T-helper 1 cell treated with Interleukin-12 subunit alpha and Interleukin-12 subunit beta and Interleukin-4 antibody, amounts not matched to agents 30 μg/mL and 1 μg/mL, for 36 hours (primary cell): ENCODE data around the gene EFCAB6.

Source experiments
- H3K27ac Mint-ChIP-seq: one replicate; pipeline ENCODE4 v1.8.0; 2021; ENCODE audit warnings: mild to moderate bottlenecking, mixed read lengths
- H3K27me3 Mint-ChIP-seq: one replicate; pipeline ENCODE4 v1.8.0; 2021; ENCODE audit warnings: low read depth, mixed read lengths
- H3K36me3 Mint-ChIP-seq: one replicate; pipeline ENCODE4 v1.8.0; 2021; ENCODE audit warnings: low read depth, mixed read lengths
- H3K4me1 Mint-ChIP-seq: one replicate; pipeline ENCODE4 v1.8.0; 2021; ENCODE audit warnings: low read depth, mixed read lengths
- H3K4me3 Mint-ChIP-seq: one replicate; pipeline ENCODE4 v1.8.0; 2021; ENCODE audit warnings: mild to moderate bottlenecking, moderate library complexity, mixed read lengths
- H3K9me3 Mint-ChIP-seq: one replicate; pipeline ENCODE4 v1.8.0; 2021; ENCODE audit warnings: mixed read lengths

EFCAB6 gene

DNA sequence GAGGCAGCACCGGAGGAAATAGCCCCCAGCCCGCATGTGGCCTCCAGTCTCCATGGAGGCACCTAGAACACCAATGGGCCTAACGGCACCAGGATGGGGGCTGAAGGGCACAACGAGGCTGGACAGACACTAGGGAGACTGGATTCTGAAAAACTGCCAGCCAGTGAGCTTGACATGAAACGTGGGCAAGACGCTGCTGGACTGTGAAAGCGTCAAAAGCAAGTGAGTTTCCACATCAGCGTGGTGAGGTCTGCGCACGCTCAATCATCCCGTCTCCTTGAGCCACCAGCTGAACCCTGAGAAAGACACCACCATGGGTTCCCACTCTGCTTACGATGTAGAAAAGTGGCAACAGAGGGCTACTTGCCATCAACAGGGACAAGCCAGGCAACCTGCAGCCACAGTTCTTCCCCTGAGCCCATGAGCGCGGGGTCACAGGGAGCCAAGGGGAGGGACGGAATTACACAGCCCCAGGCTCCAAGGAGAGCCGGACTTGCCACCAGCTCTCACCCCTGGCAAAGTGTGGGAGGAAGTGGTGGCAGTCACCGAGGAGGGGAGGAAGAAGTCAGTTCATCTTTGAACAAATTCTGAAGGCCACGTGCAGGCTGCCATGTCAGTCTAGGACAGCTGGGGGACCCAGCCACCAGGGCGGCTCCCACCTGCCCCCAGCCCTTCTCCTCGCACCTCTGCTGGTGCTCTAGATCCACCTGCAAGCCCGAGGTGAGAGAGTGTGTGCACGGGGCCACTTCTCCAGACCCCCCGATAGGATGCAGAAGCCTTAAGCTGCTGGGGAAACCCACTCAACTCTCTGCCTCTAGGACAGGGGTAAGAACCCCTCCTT lies 269.2 kb downstream of the EFCAB6 start:
- no peak overlapping the region for H3K4me3 Mint-ChIP-seq
- no peaks in the 10 kb centered on the region for H3K27me3 Mint-ChIP-seq
- no peak overlapping the region for H3K27ac Mint-ChIP-seq
- no peaks in the 10 kb centered on the region for H3K36me3 Mint-ChIP-seq
- no peaks in the 10 kb centered on the region for H3K4me1 Mint-ChIP-seq
- H3K9me3 Mint-ChIP-seq: no peaks in the 10 kb centered on the region

DNA sequence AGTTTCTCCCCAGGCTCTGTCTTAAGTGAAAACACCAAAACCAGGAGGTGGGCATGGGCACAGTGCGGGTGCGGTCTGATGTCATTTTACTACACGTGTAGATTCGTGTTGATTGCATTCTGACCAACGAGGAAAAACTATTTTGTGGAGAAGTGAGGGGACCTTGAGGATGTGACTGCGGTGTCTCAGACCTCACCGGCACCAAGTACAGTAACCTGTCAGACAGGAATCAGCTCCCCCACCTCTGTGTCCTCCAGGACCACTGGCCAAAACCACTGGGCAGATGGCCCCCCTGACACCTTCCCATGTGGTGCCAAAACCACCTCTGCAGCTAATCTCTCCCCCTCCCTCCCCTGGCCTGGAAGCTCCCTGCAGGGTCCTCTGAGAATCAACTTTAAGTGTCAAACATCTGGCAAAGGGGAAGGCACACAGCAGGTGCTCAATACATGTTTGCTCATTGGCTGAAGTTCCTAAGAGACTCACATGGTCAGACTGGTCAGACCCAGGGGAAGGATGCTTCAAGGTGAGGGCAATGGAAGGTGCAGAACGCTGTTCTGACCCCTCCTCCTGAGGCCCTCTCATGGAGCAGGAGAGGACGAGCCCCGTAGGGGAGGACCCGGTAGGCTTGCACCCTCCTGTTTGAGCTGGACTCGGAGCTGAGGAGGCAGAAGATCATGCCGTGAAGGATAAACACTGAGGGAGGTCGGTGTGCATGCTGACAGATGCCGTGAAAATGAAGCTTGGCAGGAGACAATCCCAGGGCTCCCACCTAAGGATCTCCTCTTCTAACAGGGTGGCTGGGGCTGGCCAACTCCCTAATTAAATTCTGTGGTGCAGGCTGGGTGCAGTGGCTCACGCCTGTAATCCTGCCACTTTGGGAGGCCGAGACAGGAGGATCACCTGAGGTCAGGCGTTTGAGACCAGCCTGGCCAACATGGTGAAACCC lies 270.4 kb downstream of the EFCAB6 start:
- Mint-ChIP-seq H3K4me3 (no peak overlapping the region), H3K27ac (no peak overlapping the region), H3K9me3 (no peaks in the 10 kb centered on the region), H3K36me3 (no peaks in the 10 kb centered on the region), H3K4me1 (no peaks in the 10 kb centered on the region), H3K27me3 (no peaks in the 10 kb centered on the region)

DNA sequence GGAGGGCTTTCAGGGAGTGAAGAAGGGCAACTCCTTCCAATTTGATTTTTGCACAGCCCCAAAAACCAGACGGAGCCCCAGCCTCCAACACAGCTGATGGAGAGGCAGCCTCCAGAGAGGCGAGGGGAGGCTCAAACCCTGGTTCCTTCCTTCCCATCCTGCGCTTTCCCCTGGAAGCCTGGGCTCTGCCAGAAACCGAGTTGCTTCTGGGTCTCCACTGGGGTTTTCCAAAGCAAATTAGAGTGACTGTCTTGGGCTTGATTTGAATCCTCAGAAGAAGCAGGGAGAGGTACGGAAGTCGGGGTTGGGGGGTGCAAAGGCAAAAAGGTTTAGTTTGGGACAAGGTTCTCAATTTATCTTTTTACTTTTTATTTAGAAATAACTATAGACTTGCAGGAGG lies 271.1 kb downstream of the EFCAB6 start:
- Mint-ChIP-seq H3K36me3 (no peaks in the 10 kb centered on the region), H3K4me3 (no peak overlapping the region), H3K27me3 (no peaks in the 10 kb centered on the region), H3K4me1 (no peaks in the 10 kb centered on the region), H3K27ac (no peak overlapping the region), H3K9me3 (no peaks in the 10 kb centered on the region)

DNA sequence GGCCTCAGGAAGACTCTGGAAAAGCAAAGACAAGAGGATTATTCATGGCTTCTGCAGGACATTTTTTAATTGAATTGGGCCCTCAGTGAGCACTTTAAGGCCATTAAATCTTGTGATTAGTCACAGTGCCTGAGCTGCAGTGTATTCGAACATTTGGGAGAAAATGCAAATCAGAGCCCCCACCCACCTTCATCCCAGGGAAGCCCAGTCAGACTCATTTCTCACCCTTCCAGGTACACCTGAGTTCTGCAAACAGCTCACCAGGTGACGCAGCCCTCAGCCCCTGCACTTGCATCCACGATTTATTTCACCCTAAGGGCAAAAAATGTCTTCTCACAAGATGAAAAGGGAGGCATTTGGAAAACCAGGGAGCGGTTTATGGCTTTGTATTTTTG lies 271.6 kb downstream of the EFCAB6 start:
- Mint-ChIP-seq H3K27ac (no peak overlapping the region), H3K4me3 (no peak overlapping the region), H3K9me3 (no peaks in the 10 kb centered on the region), H3K4me1 (no peaks in the 10 kb centered on the region), H3K27me3 (no peaks in the 10 kb centered on the region), H3K36me3 (no peaks in the 10 kb centered on the region)

DNA sequence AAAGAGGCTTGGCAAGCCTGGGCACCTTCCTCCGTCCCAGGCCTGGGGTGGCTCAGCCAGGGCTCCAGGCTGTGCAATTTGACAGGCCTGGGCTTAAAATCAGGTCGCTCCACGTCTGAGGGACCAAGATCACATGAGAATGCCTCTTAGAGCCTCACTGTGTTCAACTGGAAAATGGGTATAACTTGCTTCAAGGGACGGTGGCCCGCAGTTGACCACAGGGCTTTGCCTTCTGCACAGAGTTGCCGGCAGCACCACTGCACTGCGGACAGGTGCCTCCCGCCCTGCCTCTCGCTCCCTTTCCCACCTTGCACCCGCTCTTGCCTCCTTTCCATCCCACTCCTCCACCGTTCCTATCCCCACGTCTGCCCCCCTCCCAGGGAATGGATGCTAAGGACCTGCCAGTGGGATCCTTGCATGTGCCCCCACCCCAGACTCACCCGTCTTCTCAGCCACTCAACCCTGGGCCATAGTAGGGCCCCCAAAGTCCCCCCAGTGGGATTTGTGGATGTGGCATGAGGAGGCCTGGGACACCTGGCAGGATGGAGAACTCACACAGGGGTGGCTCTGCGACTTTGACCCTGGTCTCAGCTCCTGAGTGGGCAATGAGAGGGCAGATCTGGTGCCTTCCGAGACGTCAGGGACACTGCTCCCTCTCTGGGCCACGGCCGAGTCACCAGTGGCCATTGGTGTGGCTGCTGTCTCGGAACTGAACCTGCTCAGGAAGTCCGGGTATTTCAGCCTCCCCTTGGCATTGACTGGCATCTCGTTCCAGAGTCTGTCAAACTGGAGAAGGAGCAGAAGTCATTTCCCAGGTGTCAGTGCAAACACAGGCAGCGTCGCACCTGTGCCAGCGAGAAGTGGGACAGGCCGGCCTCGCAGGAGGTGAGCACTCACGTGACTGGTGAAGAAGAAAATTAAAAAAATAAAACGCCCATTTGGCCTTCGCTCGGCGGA lies 272.3 kb downstream of the EFCAB6 start:
- H3K27ac Mint-ChIP-seq: no peak overlapping the region
- H3K9me3 Mint-ChIP-seq: no peaks in the 10 kb centered on the region
- H3K36me3 Mint-ChIP-seq: no peaks in the 10 kb centered on the region
- no peaks in the 10 kb centered on the region for H3K27me3 Mint-ChIP-seq
- no peak overlapping the region for H3K4me3 Mint-ChIP-seq
- H3K4me1 Mint-ChIP-seq: no peaks in the 10 kb centered on the region

DNA sequence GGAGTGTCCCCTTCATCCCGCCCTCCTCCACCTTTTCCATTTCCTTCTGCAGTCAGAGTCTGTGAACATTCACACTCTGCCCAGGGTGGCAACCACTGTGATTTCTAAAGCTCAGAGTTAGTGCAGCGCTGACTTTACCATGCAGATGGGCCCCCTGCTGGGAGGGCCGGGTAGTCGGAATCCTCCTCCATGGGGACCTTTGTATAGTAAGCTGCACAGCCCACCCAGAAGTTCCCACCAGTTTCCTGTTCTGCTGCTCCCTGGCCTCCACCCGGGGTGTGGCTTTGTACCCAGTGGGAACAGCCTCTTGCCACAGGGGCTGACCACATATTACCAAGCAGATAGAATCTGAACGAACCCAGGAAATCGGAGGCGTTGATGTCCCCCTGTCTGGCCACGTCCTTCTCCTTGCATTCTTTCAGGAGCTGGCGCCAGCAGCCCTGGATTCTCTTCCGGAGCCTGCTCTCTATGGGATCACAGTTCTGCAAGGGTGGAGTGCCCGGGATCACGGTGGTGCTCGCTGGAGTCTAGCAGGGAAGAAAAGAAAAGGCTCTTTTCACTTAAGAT lies 275.0 kb downstream of the EFCAB6 start:
- Mint-ChIP-seq H3K27me3 (no peaks in the 10 kb centered on the region), H3K4me1 (no peaks in the 10 kb centered on the region), H3K9me3 (no peaks in the 10 kb centered on the region), H3K27ac (no peak overlapping the region), H3K36me3 (no peaks in the 10 kb centered on the region), H3K4me3 (no peak overlapping the region)

DNA sequence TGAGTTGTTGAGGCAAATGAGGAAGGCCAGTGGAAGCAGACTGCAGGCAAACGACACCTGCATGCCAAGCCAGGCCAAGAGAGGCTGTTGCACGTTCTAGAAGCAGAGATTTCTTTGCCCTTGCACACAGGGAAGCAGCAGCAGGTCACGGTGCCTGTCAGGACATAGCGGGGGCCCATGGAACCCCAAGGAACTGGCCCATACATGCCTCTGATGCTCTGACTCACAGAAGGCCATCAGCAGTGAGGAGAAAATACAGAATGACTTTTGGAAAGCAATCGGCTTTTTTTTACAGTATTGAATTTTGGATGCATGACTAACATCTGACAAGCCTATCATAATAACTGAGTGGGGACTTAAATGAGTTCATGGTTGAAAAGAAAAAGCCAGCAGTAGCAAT lies 276.4 kb downstream of the EFCAB6 start:
- H3K4me3 Mint-ChIP-seq: no peak overlapping the region
- H3K36me3 Mint-ChIP-seq: no peaks in the 10 kb centered on the region
- no peaks in the 10 kb centered on the region for H3K4me1 Mint-ChIP-seq
- no peaks in the 10 kb centered on the region for H3K9me3 Mint-ChIP-seq
- no peaks in the 10 kb centered on the region for H3K27me3 Mint-ChIP-seq
- H3K27ac Mint-ChIP-seq: no peak overlapping the region

DNA sequence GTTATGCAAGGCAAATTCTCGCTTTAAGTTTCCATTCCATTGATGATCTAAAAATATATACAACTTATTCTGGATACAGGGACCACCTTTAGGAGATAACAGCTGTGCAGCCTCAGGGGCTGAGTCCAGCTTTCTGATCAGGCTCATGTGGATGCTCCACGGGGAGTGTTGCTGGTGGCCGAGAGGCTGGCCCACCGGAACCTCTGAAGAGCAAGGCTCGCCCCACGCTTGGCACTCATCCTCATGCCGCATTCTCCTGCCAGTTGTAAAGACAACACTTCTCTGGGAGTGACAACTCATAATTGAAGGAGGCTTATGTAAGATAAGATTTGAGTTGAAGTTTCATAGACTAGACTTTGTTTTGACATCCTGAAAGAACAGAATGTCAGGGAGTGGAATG lies 276.8 kb downstream of the EFCAB6 start:
- no peaks in the 10 kb centered on the region for H3K36me3 Mint-ChIP-seq
- H3K4me3 Mint-ChIP-seq: no peak overlapping the region
- no peaks in the 10 kb centered on the region for H3K9me3 Mint-ChIP-seq
- no peaks in the 10 kb centered on the region for H3K4me1 Mint-ChIP-seq
- H3K27ac Mint-ChIP-seq: no peak overlapping the region
- no peaks in the 10 kb centered on the region for H3K27me3 Mint-ChIP-seq

DNA sequence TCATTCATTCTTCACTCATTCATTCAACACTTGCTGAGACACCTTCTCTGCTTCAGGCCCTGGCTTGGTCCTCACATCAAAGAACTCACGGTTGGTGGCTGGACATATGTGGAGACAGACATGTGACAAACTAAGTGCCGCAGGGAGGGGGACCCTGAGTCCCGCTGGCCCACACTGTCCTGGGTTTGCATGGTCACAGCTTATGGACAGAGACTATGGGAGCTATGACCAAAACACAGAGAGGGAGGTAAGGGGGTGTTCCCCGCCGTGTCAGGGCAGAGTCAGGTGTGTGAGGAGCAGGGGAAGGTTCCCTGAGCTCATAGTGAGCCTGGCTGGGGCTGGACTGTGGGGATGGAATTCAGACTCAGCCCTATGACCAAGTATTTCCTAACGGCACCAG lies 277.2 kb downstream of the EFCAB6 start:
- no peak overlapping the region for H3K27ac Mint-ChIP-seq
- H3K9me3 Mint-ChIP-seq: no peaks in the 10 kb centered on the region
- H3K4me3 Mint-ChIP-seq: no peak overlapping the region
- no peaks in the 10 kb centered on the region for H3K36me3 Mint-ChIP-seq
- no peaks in the 10 kb centered on the region for H3K27me3 Mint-ChIP-seq
- H3K4me1 Mint-ChIP-seq: no peaks in the 10 kb centered on the region

DNA sequence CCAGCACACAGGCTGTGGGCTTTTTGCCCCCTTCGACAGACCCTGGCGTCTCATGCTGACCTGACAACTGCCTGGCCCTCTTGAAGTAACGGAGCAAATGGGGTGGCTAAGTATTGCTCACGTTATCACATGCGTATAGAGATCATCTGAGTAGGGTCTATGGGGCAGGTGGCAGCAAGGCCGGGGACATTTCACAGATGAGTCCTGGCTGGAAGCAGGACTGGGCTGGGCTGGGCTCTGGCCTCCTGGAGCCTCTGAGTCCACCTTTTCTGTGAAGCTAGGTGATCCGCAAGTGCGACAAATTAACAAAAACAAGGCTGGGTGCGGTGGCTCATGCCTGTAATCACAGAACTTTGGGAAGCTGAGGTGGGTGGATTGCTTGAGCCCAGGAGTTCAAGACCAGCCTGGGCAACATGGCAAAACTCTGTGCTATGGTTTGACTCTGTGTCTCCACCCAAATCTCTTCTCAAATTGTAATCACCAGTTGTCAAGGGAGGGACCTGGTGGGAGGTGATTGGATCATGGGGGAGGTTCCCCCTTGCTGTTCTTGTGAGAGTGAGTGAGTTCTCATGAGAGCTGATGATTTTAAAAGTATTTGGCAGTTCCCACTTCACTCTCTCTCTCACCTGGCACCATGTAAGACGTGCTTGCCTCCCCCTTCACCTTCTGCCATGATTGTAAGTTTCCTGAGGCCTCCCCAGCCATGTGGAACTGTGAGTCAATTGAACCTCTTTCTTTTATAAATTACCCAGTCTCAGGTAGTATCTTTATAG lies 278.3 kb downstream of the EFCAB6 start:
- H3K27ac Mint-ChIP-seq: no peak overlapping the region
- H3K9me3 Mint-ChIP-seq: no peaks in the 10 kb centered on the region
- no peaks in the 10 kb centered on the region for H3K4me1 Mint-ChIP-seq
- H3K36me3 Mint-ChIP-seq: no peaks in the 10 kb centered on the region
- no peaks in the 10 kb centered on the region for H3K27me3 Mint-ChIP-seq
- no peak overlapping the region for H3K4me3 Mint-ChIP-seq

DNA sequence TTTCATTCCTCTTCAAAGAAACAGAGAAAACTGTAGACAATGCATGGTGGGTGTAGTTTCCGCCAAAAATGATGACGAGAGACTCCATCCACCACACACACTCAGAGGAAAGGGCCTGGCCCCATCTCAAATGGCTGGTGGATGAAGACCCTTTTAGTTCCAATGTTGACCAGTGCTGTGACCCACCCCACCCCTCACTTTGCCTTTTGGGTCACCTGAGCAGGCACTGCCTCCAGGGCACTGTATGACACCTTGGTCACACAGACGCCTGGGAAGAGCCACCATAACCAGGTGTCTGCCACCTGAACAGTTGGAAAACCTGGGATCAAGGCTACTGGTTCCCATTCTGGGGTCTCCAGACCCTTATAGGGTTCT lies 279.0 kb downstream of the EFCAB6 start:
- H3K4me1 Mint-ChIP-seq: no peaks in the 10 kb centered on the region
- no peaks in the 10 kb centered on the region for H3K9me3 Mint-ChIP-seq
- no peak overlapping the region for H3K4me3 Mint-ChIP-seq
- no peaks in the 10 kb centered on the region for H3K27me3 Mint-ChIP-seq
- H3K27ac Mint-ChIP-seq: no peak overlapping the region
- H3K36me3 Mint-ChIP-seq: no peaks in the 10 kb centered on the region

DNA sequence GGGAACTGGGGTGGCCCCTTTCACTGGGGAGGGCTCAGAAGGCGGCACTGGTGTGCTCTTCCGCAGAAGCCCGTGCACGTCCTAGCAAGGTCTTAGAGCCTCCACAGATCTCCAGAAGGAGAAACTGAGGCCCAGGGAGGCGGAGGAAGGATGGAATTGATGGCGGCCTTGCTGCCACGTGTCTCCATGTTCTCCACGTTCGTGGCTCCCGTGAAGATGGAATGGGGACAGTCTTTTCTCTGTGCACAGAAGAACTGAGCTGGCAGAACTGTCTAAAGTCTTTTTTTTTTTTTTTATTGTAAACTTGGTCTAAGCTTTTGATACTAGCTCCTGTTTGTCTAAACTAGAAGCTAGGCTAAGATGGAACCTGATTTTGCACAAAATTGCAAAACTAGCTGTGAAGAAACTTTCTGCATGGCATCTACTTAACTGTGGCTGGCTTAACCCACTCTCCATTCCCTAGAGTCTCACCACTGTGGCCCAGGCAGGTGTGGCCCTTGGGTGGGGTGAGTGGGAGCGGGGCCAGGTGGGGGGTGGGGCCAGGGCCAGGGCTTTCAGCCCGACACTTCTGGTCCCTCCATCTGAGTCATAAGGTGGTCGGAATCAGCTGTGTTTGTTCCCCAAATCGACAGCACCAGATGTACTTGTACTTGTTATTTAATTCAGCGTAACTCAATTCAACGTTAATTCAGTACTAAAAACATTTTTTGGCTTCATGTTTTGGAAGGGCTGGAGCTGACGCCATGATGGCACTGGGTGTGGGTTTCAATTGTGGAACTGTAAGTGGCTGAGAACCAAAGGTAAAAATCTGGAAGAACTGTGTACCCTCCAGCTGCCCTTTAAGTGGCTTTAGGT lies 279.6 kb downstream of the EFCAB6 start:
- Mint-ChIP-seq H3K27ac (no peak overlapping the region), H3K9me3 (no peaks in the 10 kb centered on the region), H3K4me1 (no peaks in the 10 kb centered on the region), H3K4me3 (no peak overlapping the region), H3K27me3 (no peaks in the 10 kb centered on the region), H3K36me3 (no peaks in the 10 kb centered on the region)

DNA sequence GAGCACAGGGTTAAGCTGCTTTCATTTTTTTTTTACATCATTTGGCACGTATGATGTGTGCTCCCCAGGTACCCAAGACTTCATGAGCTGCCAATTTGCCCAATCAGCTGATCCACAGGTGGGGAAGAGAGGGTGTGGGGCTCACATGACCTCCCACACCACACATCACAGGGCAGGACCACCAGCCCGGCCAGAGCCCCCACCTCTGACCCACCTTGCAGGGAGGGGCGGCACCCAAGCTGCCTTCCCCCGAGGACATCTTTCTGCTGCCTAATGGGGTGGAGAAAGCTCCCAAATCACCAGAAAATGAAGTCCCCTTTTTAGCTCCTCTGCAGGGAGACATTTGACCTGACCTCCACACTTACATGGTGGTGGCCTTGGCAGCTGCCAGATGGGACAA lies 280.5 kb downstream of the EFCAB6 start:
- no peaks in the 10 kb centered on the region for H3K9me3 Mint-ChIP-seq
- H3K4me1 Mint-ChIP-seq: no peaks in the 10 kb centered on the region
- no peaks in the 10 kb centered on the region for H3K27me3 Mint-ChIP-seq
- H3K27ac Mint-ChIP-seq: no peak overlapping the region
- H3K4me3 Mint-ChIP-seq: no peak overlapping the region
- no peaks in the 10 kb centered on the region for H3K36me3 Mint-ChIP-seq
